Measurements from ENCODE around the gene SLC17A7.
A peak's percentile ranks its signal among the peaks of the same experiment; 100 is the strongest.
"Not testable (repeated sequence)": the region's sequence is repeated elsewhere in the genome, so short reads cannot be mapped to it uniquely, and the experiment has no call there.

Gene SLC17A7

DNA sequence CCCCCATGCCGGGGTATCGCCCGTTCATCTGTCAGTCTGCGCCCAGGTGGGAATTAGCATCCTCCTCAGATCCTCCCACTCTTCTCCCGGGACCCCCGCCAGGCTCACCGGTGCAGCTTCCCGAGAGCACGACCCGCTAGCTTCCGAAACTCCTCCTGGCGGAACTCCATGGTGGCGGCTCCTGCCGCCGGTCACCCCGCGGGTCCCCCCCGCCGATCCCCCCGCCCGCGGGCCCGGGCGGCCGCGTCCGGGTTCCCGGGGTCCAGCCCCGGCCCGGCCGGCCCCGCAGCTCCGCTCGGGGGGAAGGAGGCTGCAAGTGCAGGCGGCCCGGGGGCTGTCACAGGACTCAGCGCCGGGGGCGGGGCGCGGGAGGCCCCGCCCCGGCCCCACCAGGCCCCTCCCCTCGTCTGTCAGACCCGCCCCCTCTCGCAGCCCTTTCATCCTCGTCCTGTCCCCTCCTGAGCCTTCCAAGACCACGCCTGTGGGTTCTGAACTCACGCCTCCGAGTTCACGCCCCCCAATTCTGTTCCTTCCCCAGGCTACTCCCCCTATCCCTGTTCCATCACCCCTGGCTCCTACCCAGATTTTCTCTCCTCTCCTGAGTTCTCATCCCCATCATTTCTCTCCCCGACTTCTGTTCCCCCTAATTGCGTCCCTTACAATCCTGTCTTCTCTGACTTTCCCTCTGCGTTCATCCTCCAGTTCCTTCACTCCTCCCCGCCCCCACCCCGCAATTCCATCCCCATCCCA is at the start of gene SLC17A7:
SLC17A7 (minus strand) TSS at position 318 of the 750 bp plus-strand sequence; CDS start at position 170, 148 bp downstream.
- DNase-seq, result peak; percentile 39

GRCh38 chr19:49490287-49491029 is 49.1 kb upstream of the SLC17A7 start:
- DNase-seq, result no peak

GRCh38 chr19:49489601-49490167 is 48.4 kb upstream of the SLC17A7 start:
- no peak for DNase-seq

- no peak for DNase-seq
These were observed 47.7 kb upstream of the SLC17A7 start for GRCh38 chr19:49488863-49489537.

DNA sequence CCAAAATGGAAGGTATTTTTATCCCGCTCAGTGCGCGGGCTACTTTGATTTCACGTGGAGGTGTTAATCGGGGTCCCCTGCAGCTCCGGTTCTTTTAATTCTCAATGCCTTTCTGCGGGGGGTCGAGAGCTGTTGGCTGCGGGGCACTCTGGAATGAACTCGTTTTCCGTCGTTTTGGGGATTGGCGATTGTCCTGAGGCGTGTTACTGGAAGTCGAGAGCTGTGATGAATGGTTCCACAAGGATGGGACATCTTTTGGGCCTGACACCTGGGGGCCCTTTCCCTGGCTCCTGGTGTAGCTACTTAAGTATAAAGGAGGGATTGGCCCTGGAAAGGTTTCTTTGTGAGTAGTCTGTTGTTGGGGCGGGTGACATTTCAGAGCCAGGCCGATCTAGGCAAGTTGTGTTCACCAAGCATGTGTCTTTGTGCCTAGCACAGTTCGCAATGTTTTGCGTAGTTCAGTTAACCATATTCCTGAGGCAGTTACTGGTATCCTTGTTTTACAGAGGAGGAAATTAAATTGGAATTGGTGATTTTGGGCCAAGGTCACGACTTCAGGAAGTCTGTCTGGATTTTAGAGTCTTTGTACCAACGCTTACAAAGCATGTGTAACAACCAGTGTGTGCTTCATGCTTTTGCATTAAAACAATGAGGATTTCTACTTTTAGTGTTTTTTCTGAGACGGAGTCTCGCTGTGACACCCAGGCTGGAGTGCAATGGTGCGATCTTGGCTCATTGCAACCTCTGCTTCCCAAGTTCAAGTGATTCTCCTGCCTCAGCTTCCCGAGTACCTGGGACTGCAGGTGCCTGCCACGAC is 46.9 kb upstream of the SLC17A7 start:
- no peak for DNase-seq

DNA sequence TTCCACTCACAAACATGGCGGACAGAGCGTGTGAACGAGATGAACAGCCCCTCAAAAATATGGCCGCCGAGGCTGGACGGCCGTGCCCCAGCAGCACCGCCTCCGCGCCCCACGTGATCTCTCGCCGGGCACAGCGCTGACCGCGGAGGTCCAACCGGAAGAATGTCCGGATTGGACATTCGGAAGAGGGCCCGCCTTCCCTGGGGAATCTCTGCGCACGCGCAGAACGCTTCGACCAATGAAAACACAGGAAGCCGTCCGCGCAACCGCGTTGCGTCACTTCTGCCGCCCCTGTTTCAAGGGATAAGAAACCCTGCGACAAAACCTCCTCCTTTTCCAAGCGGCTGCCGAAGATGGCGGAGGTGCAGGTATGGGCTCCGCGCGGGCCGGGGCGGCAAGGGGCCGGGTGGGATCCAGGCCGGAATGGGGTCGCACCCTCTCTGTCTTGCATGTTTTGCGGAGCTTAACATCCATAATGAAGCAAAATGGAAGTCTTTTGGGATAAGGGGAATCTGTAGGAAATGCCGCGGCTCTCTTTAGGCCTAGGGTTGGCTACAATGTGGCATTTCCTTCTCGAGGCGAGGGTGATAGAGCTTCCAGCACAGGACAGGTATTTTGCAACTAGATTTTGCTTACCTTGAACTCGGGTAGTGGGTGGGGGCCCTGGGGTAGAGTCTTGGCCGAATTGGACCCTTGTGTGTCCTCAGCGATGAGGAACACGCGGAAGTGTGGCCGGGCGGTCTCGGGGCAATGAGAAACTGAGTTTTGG is 46.1 kb upstream of the SLC17A7 start, which contains the start of gene RPL13A:
RPL13A (plus strand) TSS at position 332 of the 769 bp plus-strand sequence; CDS start at position 354, 22 bp downstream.
- peak; percentile 99 for DNase-seq

DNA sequence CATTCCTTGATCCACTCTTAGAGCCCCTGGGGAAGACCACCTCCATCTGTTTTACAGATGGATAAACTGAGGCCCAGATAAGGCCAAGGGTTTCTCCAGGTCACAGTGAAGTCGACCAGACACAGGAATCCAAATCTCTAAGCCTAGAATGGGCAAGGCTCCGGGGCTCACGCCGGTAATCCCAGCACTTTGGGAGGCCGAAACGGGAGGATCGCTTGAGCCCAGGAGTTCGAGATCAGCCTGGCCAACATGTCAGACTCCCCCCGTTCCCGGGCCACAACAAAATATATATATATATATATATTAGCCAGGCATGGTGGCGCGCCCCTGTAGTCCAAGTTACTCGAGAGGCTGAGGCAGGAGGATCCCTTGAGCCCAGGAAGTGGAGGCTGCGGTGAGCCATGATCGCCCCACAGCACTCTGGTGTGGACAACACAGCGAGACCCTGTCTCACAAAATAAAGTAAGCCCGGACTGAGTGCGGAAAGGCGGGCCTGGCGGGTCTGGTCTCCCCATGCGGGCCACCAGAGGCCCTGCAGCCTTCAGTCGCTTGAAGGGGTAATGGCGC is 45.5 kb upstream of the SLC17A7 start:
- DNase-seq, result no peak

DNA sequence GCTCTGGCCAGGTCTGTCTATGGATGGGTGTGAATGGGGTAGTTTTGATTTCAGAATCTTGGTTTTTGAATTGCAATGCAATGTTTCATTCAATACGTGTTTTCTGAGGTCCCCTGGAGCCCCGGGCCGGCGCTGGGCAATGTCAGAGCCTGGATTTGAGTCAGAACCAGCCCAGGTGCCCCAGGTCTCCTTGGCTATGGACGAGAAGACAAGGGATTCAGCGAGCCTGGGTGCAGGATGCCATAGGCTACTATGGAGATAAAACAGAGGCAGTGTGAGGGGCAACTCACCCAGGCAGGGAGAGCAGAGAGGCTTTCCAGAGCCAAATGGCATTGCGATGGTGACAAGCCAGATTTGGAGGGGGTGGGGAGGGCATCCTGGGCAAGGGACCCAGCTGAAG is 44.9 kb upstream of the SLC17A7 start:
- DNase-seq, result no peak

DNA sequence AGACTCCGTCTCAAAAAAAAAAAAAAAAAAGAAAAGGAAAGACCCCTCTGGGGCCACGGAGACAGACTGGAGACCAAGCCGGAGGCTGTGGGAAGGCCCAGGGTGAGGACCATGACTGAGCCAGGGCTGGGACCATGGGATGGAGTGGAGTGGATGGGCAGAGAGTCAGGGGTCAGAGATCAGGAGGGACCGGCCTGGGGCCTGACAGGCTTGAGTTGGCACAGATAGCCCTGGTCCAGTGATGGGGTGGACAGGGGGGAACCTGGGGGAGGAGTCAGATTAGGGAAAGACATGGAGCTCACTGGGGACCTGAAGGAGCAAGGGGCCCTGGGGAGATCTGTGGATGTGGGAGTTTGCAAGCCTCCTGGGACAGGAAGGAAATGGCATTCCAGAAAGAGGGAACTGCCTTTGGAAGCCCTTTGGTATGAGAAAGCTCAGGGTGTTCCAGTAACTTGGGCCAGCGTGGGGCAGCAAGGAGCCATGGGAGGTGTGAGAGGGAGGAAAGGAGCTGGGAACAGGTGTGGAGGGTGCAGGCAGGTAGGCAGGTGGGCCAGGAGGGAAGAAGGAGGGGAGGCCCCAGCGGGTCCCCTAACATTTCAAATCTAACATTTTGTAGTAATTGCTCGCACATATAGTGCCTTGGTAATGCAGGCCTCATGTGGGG is 39.8 kb upstream of the SLC17A7 start:
- no peak for DNase-seq

DNA sequence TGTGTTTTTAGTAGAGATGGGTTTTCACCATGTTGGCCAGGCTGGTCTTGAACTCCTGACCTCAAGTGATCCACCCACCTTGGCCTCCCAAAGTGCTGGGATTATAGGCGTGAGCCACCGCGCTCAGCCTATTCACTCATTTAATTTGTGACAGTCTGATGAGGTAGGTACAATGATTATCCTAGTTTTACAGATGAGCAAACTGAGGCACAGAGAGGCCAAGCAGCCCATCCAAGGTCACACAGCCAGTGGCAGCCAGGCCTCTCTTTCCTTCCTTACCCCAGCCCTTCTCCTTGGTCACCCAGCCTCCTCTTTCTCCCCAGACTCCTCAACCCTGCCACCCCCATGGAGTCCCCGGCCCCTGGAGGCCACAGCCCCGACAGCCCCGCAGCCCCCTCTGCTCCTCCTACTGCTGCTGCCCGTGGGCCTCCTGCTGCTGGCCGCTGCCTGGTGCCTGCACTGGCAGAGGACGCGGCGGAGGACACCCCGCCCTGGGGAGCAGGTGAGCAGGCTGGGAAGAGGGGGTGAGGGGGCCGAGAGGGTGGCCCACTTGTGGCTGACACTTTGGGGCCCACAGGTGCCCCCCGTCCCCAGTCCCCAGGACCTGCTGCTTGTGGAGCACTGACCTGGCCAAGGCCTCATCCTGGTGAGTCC is 38.8 kb upstream of the SLC17A7 start:
- DNase-seq, result no peak

DNA sequence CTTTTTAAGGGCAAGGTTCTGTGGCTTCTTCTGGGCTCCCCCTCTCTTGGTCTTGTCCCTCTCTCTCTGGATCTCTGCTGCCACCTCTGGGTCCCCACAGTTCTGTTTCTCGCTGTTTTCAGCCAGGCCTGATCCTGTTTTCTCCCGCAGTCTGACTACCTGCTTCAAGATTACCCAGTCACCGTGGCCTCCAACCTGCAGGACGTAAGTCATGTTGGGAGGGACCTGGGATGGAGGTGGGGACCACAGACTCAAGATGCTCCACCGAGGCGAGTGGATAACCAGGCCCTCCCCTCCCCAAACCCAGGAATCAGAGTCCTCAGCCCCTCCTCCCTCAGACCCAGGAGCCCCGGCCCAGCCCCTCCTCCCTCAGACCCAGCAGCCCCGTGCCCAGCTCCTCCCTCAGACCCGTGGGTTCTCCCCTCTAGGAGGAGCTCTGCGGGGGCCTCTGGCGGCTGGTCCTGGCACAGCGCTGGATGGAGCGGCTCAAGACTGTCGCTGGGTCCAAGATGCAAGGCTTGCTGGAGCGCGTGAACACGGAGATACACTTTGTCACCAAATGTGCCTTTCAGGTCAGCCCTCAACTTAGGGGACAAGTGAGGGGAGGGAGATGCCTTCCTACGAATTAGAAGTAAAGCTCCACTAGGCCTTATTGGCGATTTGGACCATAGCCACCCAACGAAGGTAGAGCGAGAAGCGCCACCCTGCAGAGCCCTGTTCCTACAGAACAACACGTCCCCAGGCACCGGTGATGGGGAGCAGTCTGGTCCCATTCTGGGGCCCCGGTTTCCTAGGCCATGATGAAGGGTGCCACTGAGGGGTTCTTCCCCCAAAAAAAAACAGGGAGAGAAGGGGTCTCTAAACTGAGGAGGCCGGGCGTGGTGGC is 34.9 kb upstream of the SLC17A7 start:
- DNase-seq, result peak; percentile 71

- peak; percentile 6 for DNase-seq
These were observed 34.0 kb upstream of the SLC17A7 start for GRCh38 chr19:49475191-49475917.

- no peak for DNase-seq
These were observed 33.2 kb upstream of the SLC17A7 start for GRCh38 chr19:49474542-49474924.

DNA sequence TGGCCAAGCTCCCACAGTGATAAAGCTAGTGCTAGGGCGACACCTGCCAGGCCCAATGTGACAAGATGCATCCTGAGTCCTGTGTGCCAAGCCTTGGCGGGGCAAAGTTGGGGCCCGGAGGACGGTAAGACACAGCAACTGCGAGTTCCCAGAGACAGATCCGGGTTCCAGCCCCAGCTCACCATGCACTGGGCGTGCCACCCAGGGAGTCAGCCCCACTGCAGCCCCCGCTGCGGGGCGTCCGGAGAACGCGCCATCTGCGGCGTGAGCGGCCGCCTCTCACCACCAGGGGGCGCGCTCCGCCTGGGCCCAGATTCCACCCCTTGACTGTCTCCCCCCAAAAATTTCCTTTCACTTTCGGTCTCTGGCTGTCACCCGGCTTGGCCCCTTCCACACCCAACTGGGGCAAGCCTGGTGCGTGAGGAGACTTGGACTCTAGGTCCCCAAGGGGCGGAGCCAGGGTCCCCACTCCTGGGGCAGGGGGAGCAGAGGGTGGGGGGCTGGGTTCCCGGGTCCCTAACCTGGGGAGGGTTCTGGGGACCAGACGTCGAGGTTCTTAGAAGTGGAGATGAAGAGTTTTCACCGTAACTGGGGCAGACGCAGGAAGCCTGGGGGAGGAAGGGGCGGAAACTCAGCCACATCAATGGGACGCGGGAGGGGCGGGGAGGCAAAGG is 32.7 kb upstream of the SLC17A7 start, which contains the start of gene FLT3LG:
FLT3LG (plus strand) TSS at position 348 of the 674 bp plus-strand sequence. CDS start 425 bp downstream, outside the sequence.
- DNase-seq, result peak; percentile 95

DNA sequence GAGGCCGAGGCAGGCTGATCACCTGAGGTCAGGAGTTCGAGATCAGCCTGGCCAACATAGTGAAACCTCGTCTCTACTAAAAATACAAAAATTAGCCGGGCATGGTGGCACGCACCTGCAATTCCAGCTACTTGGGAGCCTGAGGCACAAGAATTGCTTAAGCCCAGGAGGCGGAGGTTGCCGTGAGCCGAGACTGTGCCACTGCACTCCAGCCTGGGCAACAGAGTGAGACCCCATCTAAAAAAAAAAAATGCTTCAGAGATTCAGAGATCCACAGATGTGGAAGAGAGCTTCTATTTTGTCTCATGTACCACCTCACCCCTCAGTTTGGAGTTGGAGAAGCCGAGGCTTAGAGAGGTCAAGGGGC is 32.2 kb upstream of the SLC17A7 start:
- not testable (repeated sequence) for DNase-seq

DNA sequence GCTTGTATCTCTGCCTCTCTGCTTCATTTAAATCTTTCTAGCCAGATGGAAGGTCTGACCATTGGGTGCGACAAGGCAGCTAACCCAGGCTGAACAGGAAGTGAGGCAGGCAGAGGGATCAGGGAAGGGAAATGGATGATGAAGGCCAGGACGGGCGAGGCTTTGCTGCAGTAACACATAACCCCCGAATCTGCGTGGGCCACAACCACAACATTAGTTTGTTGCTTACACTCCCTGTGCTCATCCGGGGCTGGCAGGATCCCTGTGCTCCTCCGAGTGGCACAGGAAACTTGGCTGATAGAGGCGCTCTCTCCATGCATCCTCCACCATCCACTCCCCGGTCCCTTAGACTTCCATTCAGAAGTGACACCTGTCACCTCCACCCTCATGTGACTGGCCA is 31.6 kb upstream of the SLC17A7 start:
- no peak for DNase-seq

GRCh38 chr19:49470615-49470978 is 29.3 kb upstream of the SLC17A7 start:
- no peak for DNase-seq

Measured in CD4-positive, alpha-beta T cell treated with Interferon gamma for 1 hour (primary cell).